Measurements from ENCODE around the gene FCER1G.

The FCER1G gene

GRCh38 chr1:161187311-161187710 is 27.8 kb upstream of the FCER1G start:
- in situ Hi-C loops (cut with MboI; ENCODE audit: low sequenced_read_pairs), result no loop called here

- in situ Hi-C loops (cut with MboI; ENCODE audit: low sequenced_read_pairs), result no loop called here
Measured at GRCh38 chr1:161188381-161188780, 26.7 kb upstream of the FCER1G start.

GRCh38 chr1:161189036-161189435 is 26.1 kb upstream of the FCER1G start:
- in situ Hi-C loops (cut with MboI; ENCODE audit: low sequenced_read_pairs), result no loop called here

GRCh38 chr1:161190962-161191521 is 24.1 kb upstream of the FCER1G start:
- in situ Hi-C loops (cut with MboI; ENCODE audit: low sequenced_read_pairs), result no loop called here

- in situ Hi-C loops (cut with MboI; ENCODE audit: low sequenced_read_pairs), result no loop called here
Measured at GRCh38 chr1:161191971-161192370, 23.1 kb upstream of the FCER1G start.

- in situ Hi-C loops (cut with MboI; ENCODE audit: low sequenced_read_pairs), result no loop called here
Measured at GRCh38 chr1:161192476-161193465, 22.3 kb upstream of the FCER1G start.

- in situ Hi-C loops (cut with MboI; ENCODE audit: low sequenced_read_pairs), result no loop called here
Measured at GRCh38 chr1:161193561-161194235, 21.4 kb upstream of the FCER1G start.

GRCh38 chr1:161195171-161195570 is 19.9 kb upstream of the FCER1G start:
- in situ Hi-C loops (cut with MboI; ENCODE audit: low sequenced_read_pairs), result no loop called here

GRCh38 chr1:161196111-161196510 is 19.0 kb upstream of the FCER1G start:
- in situ Hi-C loops (cut with MboI; ENCODE audit: low sequenced_read_pairs), result no loop called here

GRCh38 chr1:161196521-161197451 is 18.3 kb upstream of the FCER1G start:
- in situ Hi-C loops (cut with MboI; ENCODE audit: low sequenced_read_pairs), result no loop called here

GRCh38 chr1:161197560-161198193 is 17.4 kb upstream of the FCER1G start:
- in situ Hi-C loops (cut with MboI; ENCODE audit: low sequenced_read_pairs), result no loop called here

GRCh38 chr1:161198194-161198896 is 16.8 kb upstream of the FCER1G start:
- in situ Hi-C loops (cut with MboI; ENCODE audit: low sequenced_read_pairs), result no loop called here

GRCh38 chr1:161198897-161199431 is 16.1 kb upstream of the FCER1G start, which contains the start of gene ADAMTS4:
Gene ADAMTS4 (minus strand): TSS chr1:161199054. CDS start chr1:161198627, 427 bp downstream.
- in situ Hi-C loops (cut with MboI; ENCODE audit: low sequenced_read_pairs), result no loop called here

GRCh38 chr1:161199506-161200139 is 15.5 kb upstream of the FCER1G start:
- in situ Hi-C loops (cut with MboI; ENCODE audit: low sequenced_read_pairs), result loop anchor here (10.0 to 25.0 kb wide), 2 partner anchors 185 to 538 kb away; partner anchors contain the start of gene DUSP12

GRCh38 chr1:161200421-161200991 is 14.6 kb upstream of the FCER1G start:
- in situ Hi-C loops (cut with MboI; ENCODE audit: low sequenced_read_pairs), result loop anchor here (10.0 to 25.0 kb wide), 2 partner anchors 184 to 537 kb away; partner anchors contain the start of gene DUSP12

GRCh38 chr1:161200992-161201835 is 13.9 kb upstream of the FCER1G start:
- in situ Hi-C loops (cut with MboI; ENCODE audit: low sequenced_read_pairs), result loop anchor here (10.0 to 25.0 kb wide), 2 partner anchors 184 to 536 kb away; partner anchors contain the start of gene DUSP12
